ENCODE measurements around the gene TSPAN33. TPM values are rescaled to one million over a fixed set of nuclear protein-coding genes. Genes with fewer than 3 reads are reported as not detected.
A peak's percentile ranks its signal among the peaks of the same experiment; 100 is the strongest.

Gene TSPAN33, protein sequence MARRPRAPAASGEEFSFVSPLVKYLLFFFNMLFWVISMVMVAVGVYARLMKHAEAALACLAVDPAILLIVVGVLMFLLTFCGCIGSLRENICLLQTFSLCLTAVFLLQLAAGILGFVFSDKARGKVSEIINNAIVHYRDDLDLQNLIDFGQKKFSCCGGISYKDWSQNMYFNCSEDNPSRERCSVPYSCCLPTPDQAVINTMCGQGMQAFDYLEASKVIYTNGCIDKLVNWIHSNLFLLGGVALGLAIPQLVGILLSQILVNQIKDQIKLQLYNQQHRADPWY
- total RNA-seq, result 10 to 100 TPM in 1 of 4 donors, 1 to 10 TPM in 3; 2.0 to 10.5 (median 6.3) TPM

DNA sequence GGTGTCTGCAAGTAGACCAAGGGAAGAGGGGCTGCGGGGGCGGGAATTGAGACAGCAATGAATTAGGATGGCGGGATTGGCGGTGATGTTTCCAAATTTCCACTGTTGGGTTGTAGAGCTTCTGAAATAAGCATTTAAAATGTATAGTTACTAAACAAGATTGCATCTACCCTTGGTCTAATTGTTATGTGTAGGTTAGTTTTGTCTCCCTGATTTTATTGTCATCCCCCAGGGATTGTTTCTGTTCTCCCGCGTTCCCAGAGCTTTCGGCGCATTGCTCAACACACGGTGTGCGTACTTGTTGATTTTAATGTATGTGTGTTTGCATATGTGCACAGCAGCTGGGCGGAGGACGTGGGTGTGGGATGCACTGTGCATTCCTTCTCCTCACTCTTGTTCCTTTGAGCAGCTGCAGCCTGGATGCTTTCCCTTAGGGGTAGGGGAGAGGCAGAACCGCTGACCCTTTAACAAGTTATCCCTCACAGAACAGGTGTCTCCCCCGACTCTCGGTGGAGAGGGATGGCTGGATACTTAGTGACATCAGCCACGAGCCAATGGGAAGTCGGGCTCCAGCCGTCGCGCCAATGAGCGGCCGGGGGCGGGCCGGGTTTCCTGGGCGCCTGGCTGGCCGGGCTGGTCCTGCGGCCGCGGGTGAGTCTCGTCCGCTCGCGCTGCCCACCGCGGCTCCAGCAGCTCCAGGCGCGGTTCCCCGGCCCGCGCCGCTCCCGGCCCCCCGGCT is at the start of gene TSPAN33:
TSPAN33 (plus strand) TSS at position 613 of the 739 bp plus-strand sequence. CDS start 274 bp downstream, outside the sequence.
- peaks cover 0 to 26% of the 10 kb centered on the region in 2 donors for H3K27me3 ChIP-seq
- H3K4me3 ChIP-seq, result peak within 1 kb of the TSS; percentile 33 to 61 (median 50)
- TF ChIP-seq, protein P1, sequence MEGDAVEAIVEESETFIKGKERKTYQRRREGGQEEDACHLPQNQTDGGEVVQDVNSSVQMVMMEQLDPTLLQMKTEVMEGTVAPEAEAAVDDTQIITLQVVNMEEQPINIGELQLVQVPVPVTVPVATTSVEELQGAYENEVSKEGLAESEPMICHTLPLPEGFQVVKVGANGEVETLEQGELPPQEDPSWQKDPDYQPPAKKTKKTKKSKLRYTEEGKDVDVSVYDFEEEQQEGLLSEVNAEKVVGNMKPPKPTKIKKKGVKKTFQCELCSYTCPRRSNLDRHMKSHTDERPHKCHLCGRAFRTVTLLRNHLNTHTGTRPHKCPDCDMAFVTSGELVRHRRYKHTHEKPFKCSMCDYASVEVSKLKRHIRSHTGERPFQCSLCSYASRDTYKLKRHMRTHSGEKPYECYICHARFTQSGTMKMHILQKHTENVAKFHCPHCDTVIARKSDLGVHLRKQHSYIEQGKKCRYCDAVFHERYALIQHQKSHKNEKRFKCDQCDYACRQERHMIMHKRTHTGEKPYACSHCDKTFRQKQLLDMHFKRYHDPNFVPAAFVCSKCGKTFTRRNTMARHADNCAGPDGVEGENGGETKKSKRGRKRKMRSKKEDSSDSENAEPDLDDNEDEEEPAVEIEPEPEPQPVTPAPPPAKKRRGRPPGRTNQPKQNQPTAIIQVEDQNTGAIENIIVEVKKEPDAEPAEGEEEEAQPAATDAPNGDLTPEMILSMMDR (IDR thresholded peaks at IDR 0.05), result no peak
- TF ChIP-seq EP300 (IDR thresholded peaks at IDR 0.05) (no peak), POLR2A (IDR thresholded peaks at IDR 0.05) (no peak)
- peak; percentile 52 to 71 for DNase-seq (ENCODE audit: low spot score in 2 of 2)
- no peaks in the 10 kb centered on the region for H3K9me3 ChIP-seq
- peaks cover 0 to 18% (median 7%) of the 10 kb centered on the region in 4 donors for H3K4me1 ChIP-seq
- H3K27ac ChIP-seq, result peak within 1 kb of the TSS in 2 of 4 donors; percentile 15 to 70
- WGBS, 2 donors, result 1 to 3% methylated on average over 17 to 18 of the region's 43 CpGs
- H3K36me3 ChIP-seq, result no peaks in the 10 kb centered on the region

DNA sequence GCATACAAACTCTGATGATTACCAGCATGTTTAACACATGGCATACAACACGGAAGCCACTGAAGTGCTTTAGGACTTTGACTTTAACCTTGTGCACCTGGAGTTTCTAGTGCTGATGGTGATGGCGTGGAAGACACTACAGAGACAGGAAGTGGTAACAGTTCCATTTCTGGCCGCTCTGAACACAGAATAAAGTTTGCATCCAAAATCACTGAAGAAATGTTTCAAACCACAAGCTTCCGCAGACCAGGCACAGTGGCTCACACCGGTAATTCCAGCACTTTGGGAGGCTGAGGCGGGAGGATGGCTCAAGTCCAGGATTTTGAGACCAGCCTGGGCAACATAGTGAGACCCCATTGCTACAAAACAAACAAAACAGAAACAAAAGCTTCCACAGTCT is 49.2 kb upstream of the TSPAN33 start:
- H3K36me3 ChIP-seq, result no peaks in the 10 kb centered on the region
- no peaks in the 10 kb centered on the region for H3K9me3 ChIP-seq
- no peak for DNase-seq (ENCODE audit: low spot score in 2 of 2)
- no peaks in the 10 kb centered on the region for H3K4me1 ChIP-seq
- 65% methylated on average over 6 of the region's 6 CpGs for WGBS, 2 donors
- no peak overlapping the region for H3K27ac ChIP-seq
- TF ChIP-seq EP300 (IDR thresholded peaks at IDR 0.05), result no peak
- no peak for TF ChIP-seq POLR2A (IDR thresholded peaks at IDR 0.05)
- TF ChIP-seq, protein P1 (IDR thresholded peaks at IDR 0.05), result no peak
- H3K4me3 ChIP-seq, result no peak overlapping the region
- H3K27me3 ChIP-seq, result no peaks in the 10 kb centered on the region

DNA sequence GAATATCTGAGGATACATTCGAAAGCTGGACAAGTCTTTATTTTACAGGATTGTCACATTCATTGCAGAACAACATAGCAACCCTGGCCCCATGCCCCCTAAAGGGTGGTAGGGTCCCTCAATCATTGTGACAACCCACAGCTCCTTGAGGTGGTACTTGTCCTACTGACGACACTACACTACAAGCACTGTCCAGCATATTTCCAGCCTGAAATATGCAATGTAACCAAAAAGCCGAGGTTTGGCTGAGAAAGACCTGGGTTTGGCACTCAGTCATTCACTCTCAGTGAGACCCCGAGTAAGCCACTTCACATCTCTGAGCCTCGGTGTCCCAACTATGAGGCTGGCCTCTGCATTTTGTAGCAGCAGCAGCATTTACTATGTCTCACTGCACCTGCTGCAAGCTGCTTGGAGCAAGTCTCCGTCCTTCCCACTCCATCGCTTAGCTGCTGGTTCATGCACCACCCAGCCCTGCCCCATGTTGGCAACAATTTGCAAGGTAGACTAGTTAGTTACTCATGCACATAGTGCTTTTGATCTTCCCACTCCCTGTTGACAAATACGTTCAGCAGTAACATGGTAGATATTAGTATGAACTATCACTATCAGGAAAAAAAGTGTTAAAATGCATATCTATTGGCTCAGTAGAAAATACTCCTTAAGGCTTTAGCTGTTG is 46.0 kb upstream of the TSPAN33 start:
- peaks cover 0 to 14% (median 3%) of the 10 kb centered on the region in 4 donors for H3K4me1 ChIP-seq
- DNase-seq (ENCODE audit: low spot score in 2 of 2), result no peak

DNA sequence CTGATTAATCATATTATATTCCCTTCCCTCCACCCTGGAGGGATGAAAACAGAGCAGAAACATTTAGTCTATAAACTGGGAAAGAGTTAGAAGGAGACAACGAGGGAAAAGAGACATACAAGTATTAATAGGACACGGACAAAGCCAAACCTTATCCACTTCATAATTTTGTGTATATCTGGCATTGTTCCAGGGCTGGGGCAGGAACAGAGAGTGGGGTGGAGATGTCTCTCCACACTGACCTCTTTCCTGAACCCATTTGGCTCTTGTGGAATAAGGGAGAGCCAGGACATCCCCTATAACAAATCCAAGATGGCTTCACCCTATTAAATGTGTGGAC is 43.7 kb upstream of the TSPAN33 start:
- Histone ChIP-seq H3K27me3 (no peaks in the 10 kb centered on the region), H3K36me3 (no peaks in the 10 kb centered on the region), H3K4me1 (peaks cover 0 to 18% (median 3%) of the 10 kb centered on the region in 4 donors), H3K9me3 (no peaks in the 10 kb centered on the region), H3K4me3 (no peak overlapping the region), H3K27ac (no peak overlapping the region)
- DNase-seq (ENCODE audit: low spot score in 2 of 2), result no peak
- WGBS, 2 donors, result 39 to 45% methylated on average over 2 of the region's 2 CpGs
- TF ChIP-seq, protein P1 (IDR thresholded peaks at IDR 0.05), result no peak
- TF ChIP-seq EP300 (IDR thresholded peaks at IDR 0.05) (no peak), POLR2A (IDR thresholded peaks at IDR 0.05) (no peak)

More for the DNA sequence above, 46.0 kb upstream of the TSPAN33 start:
- H3K27ac ChIP-seq, result no peak overlapping the region
- no peaks in the 10 kb centered on the region for H3K27me3 ChIP-seq
- no peak overlapping the region for H3K4me3 ChIP-seq
- no peaks in the 10 kb centered on the region for H3K9me3 ChIP-seq
- no peaks in the 10 kb centered on the region for H3K36me3 ChIP-seq
- TF ChIP-seq POLR2A (IDR thresholded peaks at IDR 0.05) (no peak), EP300 (IDR thresholded peaks at IDR 0.05) (no peak)
- TF ChIP-seq, protein P1 (IDR thresholded peaks at IDR 0.05), result no peak
- WGBS, 2 donors, result 69 to 83% methylated on average over 8 of the region's 8 CpGs
